ENCODE measurements around the gene HYAL1.

Gene HYAL1

GRCh38 chr3:50258029-50258680 lies 45.2 kb downstream of the HYAL1 start:
- DNase-seq, result no peak

GRCh38 chr3:50256978-50257890 lies 46.1 kb downstream of the HYAL1 start:
- no peak for DNase-seq

DNA sequence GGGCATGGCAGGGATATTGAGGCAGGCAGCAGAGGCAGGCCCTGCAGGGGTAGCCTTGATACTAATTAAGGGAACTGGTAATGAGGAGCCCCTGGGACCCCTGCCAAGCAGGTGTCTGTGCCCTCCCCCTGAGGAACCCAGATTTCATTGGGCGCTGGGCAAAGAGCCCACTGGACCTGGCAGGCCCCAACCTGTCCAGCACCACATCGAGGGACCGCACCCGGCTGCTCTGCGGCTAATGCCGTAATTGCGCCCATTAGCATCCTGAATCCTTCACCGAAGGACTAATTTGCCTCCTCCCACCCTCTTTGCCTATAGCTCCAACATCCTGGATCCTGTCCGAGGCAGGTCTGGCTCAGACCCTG lies 48.1 kb downstream of the HYAL1 start:
- no peak for DNase-seq

GRCh38 chr3:50254577-50255250 lies 48.7 kb downstream of the HYAL1 start:
- no peak for DNase-seq

DNA sequence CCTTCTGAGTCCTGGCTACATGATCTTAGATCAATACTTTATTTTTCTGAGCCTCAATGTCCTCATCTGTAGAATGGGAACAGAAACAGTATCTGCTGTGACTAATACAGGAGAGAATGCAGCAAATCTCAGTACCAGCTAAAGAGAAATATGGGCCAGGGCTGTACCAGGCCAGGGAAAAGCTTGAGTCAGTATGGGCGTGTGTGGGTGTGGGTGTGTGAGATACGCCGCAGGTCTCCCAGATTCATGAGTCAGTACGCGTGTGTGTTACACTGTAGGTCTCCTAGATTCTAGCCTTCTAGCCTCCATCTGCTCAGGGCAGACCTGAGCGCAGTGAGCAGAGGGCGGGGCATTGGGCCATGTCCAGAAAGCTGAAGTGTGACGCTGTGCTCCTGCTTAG lies 52.2 kb downstream of the HYAL1 start:
- no peak for DNase-seq

- DNase-seq, result no peak
Observed at GRCh38 chr3:50250514-50250913, 52.9 kb downstream of the HYAL1 start.

Measured in NCI-H2171 (cell line).